Activated CD4-positive, alpha-beta T cell treated with anti-CD3 and anti-CD28 coated beads, Interleukin-2, amount 50 U/mL, for 4 hours (primary cell): ENCODE results near the gene GANC.

Experiments
- DNase-seq, 2 experiments: peaks; one replicate each; pipeline ENCODE4 v3.0.0-alpha.2; 2020

GANC gene

GRCh38 chr15:42385206-42385979, 112.4 kb downstream of the GANC start:
- DNase-seq: no peak

GRCh38 chr15:42385980-42386700, 113.1 kb downstream of the GANC start:
- no peak for DNase-seq

GRCh38 chr15:42387603-42388002, 114.6 kb downstream of the GANC start:
- DNase-seq: no peak

- no peak for DNase-seq
These were observed 119.5 kb downstream of the GANC start for GRCh38 chr15:42392309-42393024.

GRCh38 chr15:42394106-42394505, 121.1 kb downstream of the GANC start:
- DNase-seq: no peak

GRCh38 chr15:42395838-42396237, 122.8 kb downstream of the GANC start:
- DNase-seq: no peak

GRCh38 chr15:42401544-42402454, 128.8 kb downstream of the GANC start:
- DNase-seq: no peak

GRCh38 chr15:42402455-42403205, 129.6 kb downstream of the GANC start:
- DNase-seq: no peak

GRCh38 chr15:42403389-42403788, 130.4 kb downstream of the GANC start:
- no peak for DNase-seq

- DNase-seq: no peak
These were observed 131.6 kb downstream of the GANC start for GRCh38 chr15:42404461-42405235.

GRCh38 chr15:42405863-42406482, 133.0 kb downstream of the GANC start:
- no peak for DNase-seq
